Panc1 (cell line): Measurements from ENCODE around the gene RAB7B. TPM values are rescaled to one million over a fixed set of nuclear protein-coding genes. Genes with fewer than 3 reads are reported as not detected.

Experiments used
- ATAC-seq: fragments of 200-7000 bp; cut with Tn5 transposase; 2 replicates; pipeline ENCODE4 v1.9.1; 2020; ENCODE audit warnings: mild to moderate bottlenecking, moderate library complexity
- BruUV-seq: library from RNA; stranded (reverse); fragments of 400-500 nt; replicated peaks from 2 replicates; lab custom pipeline; 2021; lab: Mats Ljungman, UMichigan
- CTCF ChIA-PET: fragments of 300-600 bp; sonication (Branson Sonifier 250); formaldehyde crosslinking; loops from one replicate; lab custom pipeline; 2022; ENCODE audit warnings: antibody characterized with exemption; lab: Charles Lee
- POLR2A ChIA-PET: fragments of 300-600 bp; sonication (Branson Sonifier 250); formaldehyde crosslinking; loops from one replicate; lab custom pipeline; 2022; ENCODE audit warnings: antibody characterized with exemption; lab: Charles Lee
- DNase-seq: peaks from one replicate; pipeline ENCODE4 v3.0.0-alpha.2; 2010; ENCODE audit warnings: low read depth, low spot score
- H3K27ac ChIP-seq: 2 replicates; pipeline ENCODE4 v1.5.1; 2011; ENCODE audit warnings: mild to moderate bottlenecking, low read length, inconsistent platforms
- H3K27me3 ChIP-seq: fragments of 200-500 bp; sonication (Bioruptor generic); 2 replicates; pipeline ENCODE4 v1.6.0; 2014; ENCODE audit warnings: low read length, inconsistent platforms; ENCODE audit not compliant: control insufficient read depth, insufficient read depth
- H3K36me3 ChIP-seq: fragments of 200-500 bp; sonication (Bioruptor generic); 2 replicates; pipeline ENCODE4 v1.5.1; 2014; ENCODE audit warnings: inconsistent platforms, mild to moderate bottlenecking, low read length, moderate library complexity; ENCODE audit not compliant: control insufficient read depth, insufficient read depth
- H3K4me1 ChIP-seq: 2 replicates; pipeline ENCODE4 v1.5.1; 2011; ENCODE audit warnings: inconsistent platforms, mild to moderate bottlenecking, low read length, moderate library complexity; ENCODE audit not compliant: control insufficient read depth, insufficient read depth
- H3K4me3 ChIP-seq, 2 experiments: 2 replicates each; pipeline ENCODE4 v1.5.1; 2011 to 2012; ENCODE audit warnings: low read depth in 2 of 2, low read length in 2 of 2, mild to moderate bottlenecking in 2 of 2, inconsistent platforms in 1 of 2, moderate library complexity in 1 of 2
- H3K9me3 ChIP-seq: fragments of 200-500 bp; sonication (Bioruptor generic); 2 replicates; pipeline ENCODE4 v1.5.1; 2014; ENCODE audit warnings: low read depth, mild to moderate bottlenecking, inconsistent platforms, low read length, moderate library complexity; ENCODE audit not compliant: control insufficient read depth, insufficient read depth
- POLR2AphosphoS5 ChIP-seq: IDR thresholded peaks from 2 replicates; pipeline ENCODE4 v1.6.1; 2012; ENCODE audit warnings: mild to moderate bottlenecking, low read depth, low read length, moderate library complexity
- REST ChIP-seq, 2 experiments: IDR thresholded peaks; 2 replicates each; pipeline ENCODE4 v1.6.1; 2011 to 2012; ENCODE audit warnings: low read depth in 2 of 2, control low read depth in 1 of 2, low read length in 1 of 2, mild to moderate bottlenecking in 1 of 2, moderate library complexity in 1 of 2; ENCODE audit not compliant: insufficient read depth in 1 of 2
- SIN3A ChIP-seq: IDR thresholded peaks from 2 replicates; pipeline ENCODE4 v1.6.1; 2012; ENCODE audit warnings: low read depth, mild to moderate bottlenecking, low read length, moderate library complexity, borderline replicate concordance; ENCODE audit not compliant: insufficient read depth
- TCF7L2 ChIP-seq: IDR thresholded peaks from 2 replicates; pipeline ENCODE4 v1.6.1; 2011; ENCODE audit warnings: mild to moderate bottlenecking, low read depth, low read length, inconsistent platforms
- in situ Hi-C: cut with HindIII; loops from 2 replicates; pipeline ENCODE4 v1.10.0; 2016; ENCODE audit warnings: low sequenced_read_pairs, low pct_unique_long_range_greater_than_20kb
- intact Hi-C: fragments of 100-400 bp; cut with micrococcal nuclease; formaldehyde crosslinking; loops from one replicate; pipeline ENCODE4 v1.10.0; 2022; ENCODE audit not compliant: unreplicated experiment
- total RNA-seq: library from RNA; stranded (reverse); gene quantifications from one replicate; pipeline ENCODE4 v1.2.1, GENCODE V29; 2021; ENCODE audit not compliant: unreplicated experiment
- TF ChIP-seq, protein P1 (sequence below): fragments of 450-650 bp; IDR thresholded peaks from 2 replicates; pipeline ENCODE4 v1.5.1; 2017; ENCODE audit warnings: mild to moderate bottlenecking

Gene RAB7B
- total RNA-seq, 1 experiment from 2014 or later = 0.05 TPM

DNA sequence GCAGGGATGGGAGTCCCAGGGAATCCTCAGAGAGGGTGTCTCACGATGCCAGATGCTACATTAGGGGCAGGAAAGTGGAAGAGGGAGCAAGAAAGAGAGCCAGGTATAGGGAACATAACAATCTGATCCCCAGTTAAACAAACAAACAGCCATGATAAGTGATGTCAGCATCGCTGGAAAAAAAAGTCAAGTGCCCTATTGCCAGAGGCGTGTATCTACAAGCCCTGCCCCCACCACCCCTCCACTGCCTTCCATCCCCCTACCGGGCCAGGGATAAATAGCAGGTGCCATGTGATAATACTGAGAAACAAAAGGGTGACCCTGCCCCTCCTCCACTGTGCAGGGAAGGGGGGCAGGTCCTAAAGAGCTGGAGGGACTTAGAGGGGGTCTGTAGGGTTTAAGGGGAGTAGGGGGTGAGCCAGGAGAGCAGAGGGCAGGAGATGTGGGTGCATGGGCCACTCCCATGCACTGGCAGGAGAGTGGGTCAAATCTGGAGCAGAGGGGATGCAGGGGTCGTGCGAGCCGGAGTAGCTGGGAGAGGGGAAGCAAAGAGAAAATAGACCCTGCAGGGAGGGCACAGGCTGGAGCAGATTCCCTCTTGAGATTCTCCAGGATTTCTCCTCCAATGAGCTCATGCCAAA, 63.4 kb downstream of the RAB7B start:
- no peak for ATAC-seq
- no peak for TF ChIP-seq REST (IDR thresholded peaks at IDR 0.05; ENCODE audit: insufficient read depth in 1 of 2, low read depth in 2 of 2, low read length in 1 of 2)
- no peak for TF ChIP-seq POLR2AphosphoS5
- no peak for TF ChIP-seq TCF7L2
- TF ChIP-seq SIN3A = no peak
- TF ChIP-seq, protein P1, sequence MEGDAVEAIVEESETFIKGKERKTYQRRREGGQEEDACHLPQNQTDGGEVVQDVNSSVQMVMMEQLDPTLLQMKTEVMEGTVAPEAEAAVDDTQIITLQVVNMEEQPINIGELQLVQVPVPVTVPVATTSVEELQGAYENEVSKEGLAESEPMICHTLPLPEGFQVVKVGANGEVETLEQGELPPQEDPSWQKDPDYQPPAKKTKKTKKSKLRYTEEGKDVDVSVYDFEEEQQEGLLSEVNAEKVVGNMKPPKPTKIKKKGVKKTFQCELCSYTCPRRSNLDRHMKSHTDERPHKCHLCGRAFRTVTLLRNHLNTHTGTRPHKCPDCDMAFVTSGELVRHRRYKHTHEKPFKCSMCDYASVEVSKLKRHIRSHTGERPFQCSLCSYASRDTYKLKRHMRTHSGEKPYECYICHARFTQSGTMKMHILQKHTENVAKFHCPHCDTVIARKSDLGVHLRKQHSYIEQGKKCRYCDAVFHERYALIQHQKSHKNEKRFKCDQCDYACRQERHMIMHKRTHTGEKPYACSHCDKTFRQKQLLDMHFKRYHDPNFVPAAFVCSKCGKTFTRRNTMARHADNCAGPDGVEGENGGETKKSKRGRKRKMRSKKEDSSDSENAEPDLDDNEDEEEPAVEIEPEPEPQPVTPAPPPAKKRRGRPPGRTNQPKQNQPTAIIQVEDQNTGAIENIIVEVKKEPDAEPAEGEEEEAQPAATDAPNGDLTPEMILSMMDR = no peak
- no peak for DNase-seq
- CTCF ChIA-PET = no interaction called here
- Histone ChIP-seq H3K27ac (no peak overlapping the region), H3K4me3 (no peak overlapping the region), H3K9me3 (no peaks in the 10 kb centered on the region), H3K4me1 (no peaks in the 10 kb centered on the region), H3K27me3 (peaks cover 8% of the 10 kb centered on the region; the same call in 1 of the 2 replicates), H3K36me3 (no peaks in the 10 kb centered on the region)
- intact Hi-C loops (no loop called here), in situ Hi-C loops (no loop called here)
- no TSS peak for BruUV-seq
- POLR2A ChIA-PET = no interaction called here

DNA sequence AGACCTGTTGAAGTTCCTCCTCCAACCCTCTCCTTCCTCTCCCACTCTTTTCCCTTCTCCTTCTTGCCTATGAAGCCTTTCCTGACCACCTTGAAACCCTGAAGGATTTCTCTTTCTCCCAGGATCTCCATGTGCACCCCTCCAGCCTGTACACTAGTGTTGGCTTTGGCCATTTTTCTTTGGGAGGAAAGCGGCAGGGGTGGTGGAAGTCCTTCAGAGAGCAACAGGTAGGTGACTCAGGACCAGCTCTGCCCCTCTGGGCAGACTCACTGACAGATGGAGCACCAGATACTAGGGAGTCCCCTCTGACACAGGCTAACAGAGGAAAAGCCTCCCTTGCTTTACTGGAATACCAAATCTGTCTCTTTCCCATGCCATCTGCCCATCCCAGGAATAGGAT, 64.5 kb downstream of the RAB7B start:
- Histone ChIP-seq H3K4me3 (no peak overlapping the region), H3K27ac (no peak overlapping the region), H3K27me3 (peaks cover 6% of the 10 kb centered on the region; the same call in 1 of the 2 replicates), H3K36me3 (no peaks in the 10 kb centered on the region), H3K4me1 (no peaks in the 10 kb centered on the region), H3K9me3 (no peaks in the 10 kb centered on the region)
- intact Hi-C loops = no loop called here
- in situ Hi-C loops = no loop called here
- ATAC-seq (no peak), DNase-seq (no peak)
- no TSS peak for BruUV-seq
- POLR2A ChIA-PET = no interaction called here
- CTCF ChIA-PET = no interaction called here
- TF ChIP-seq TCF7L2 = no peak
- TF ChIP-seq REST (IDR thresholded peaks at IDR 0.05; ENCODE audit: insufficient read depth in 1 of 2, low read depth in 2 of 2, low read length in 1 of 2) = no peak
- TF ChIP-seq POLR2AphosphoS5 = no peak
- TF ChIP-seq, protein P1 = no peak
- TF ChIP-seq SIN3A = no peak
